ENCODE data around the gene FOXC1. TPM values are rescaled to one million over a fixed set of nuclear protein-coding genes. Genes with fewer than 3 reads are reported as not detected.

The FOXC1 gene
- total RNA-seq, 4 donors from 2014 or later: 0.92 to 3.9 (median 2.0) TPM

- Histone ChIP-seq H3K9me3 (no peaks in the 10 kb centered on the region), H3K27me3 (no peaks in the 10 kb centered on the region), H3K4me3 (no peak overlapping the region), H3K27ac (no peak overlapping the region), H3K36me3 (no peaks in the 10 kb centered on the region), H3K4me1 (peaks cover 5 to 6% of the 10 kb centered on the region in 2 donors)
- TF ChIP-seq, protein P1, sequence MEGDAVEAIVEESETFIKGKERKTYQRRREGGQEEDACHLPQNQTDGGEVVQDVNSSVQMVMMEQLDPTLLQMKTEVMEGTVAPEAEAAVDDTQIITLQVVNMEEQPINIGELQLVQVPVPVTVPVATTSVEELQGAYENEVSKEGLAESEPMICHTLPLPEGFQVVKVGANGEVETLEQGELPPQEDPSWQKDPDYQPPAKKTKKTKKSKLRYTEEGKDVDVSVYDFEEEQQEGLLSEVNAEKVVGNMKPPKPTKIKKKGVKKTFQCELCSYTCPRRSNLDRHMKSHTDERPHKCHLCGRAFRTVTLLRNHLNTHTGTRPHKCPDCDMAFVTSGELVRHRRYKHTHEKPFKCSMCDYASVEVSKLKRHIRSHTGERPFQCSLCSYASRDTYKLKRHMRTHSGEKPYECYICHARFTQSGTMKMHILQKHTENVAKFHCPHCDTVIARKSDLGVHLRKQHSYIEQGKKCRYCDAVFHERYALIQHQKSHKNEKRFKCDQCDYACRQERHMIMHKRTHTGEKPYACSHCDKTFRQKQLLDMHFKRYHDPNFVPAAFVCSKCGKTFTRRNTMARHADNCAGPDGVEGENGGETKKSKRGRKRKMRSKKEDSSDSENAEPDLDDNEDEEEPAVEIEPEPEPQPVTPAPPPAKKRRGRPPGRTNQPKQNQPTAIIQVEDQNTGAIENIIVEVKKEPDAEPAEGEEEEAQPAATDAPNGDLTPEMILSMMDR (IDR thresholded peaks at IDR 0.05 in 4 of 5, conservative IDR thresholded peaks at IDR 0.05 in 1 of 5): no peak
- no peak for TF ChIP-seq POLR2A (IDR thresholded peaks at IDR 0.05)
- in situ Hi-C loops (cut with MboI; ENCODE audit: low sequenced_read_pairs in 4 of 4) (loop anchor here in 2 of 4 donors (25.0 kb wide), 2 partner anchors 609 to 1159 kb away; no protein-coding TSS in a partner anchor), intact Hi-C loops (cut with DNase I; ENCODE audit: low total_unique reads) (no loop called here)
- DNase-seq: no peak
- ATAC-seq: no peak
These were observed 31.6 kb upstream of the FOXC1 start for GRCh38 chr6:1577896-1578745.

DNA sequence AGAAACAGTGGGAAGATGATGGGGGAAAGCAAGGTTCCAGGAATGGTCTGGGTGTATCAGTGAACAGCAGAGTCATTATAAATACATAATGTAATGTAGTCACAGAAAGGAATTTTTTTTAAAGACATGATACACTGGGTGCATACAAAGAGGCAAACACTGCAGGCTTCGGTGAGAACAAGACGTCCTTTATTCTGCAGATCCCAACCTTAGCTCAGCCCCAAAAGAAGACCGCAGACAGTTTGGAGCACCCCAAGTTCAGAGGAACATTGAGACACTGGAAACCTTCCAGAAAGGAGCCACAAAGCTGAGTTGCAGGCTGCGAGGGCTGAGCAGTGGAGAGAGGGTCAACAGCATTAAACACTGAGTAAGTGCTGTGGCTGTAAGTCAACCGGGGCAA is 30.6 kb upstream of the FOXC1 start:
- in situ Hi-C loops (cut with MboI; ENCODE audit: low sequenced_read_pairs in 4 of 4): loop anchor here in 2 of 4 donors (25.0 kb wide), 2 partner anchors 608 to 1158 kb away; no protein-coding TSS in a partner anchor

DNA sequence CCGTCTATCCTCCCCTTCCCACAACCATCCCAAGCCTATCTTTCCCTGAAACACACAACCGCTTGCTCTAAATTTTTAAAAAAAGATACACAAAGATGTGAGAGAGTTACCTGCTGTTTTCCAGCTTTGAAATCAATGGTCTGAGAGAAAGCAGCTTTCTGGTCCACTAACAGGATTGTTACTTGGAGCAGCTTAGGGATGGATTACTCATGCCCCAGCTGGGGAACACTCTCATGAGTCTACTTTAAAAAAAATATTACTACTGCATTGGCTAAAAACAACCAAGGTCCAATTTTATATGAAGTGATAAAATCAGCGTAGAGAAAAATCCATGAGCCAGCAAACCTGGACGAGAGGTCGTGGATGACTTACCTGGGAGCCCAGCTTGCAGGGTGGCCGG is 29.6 kb upstream of the FOXC1 start:
- no peaks in the 10 kb centered on the region for H3K27me3 ChIP-seq
- H3K9me3 ChIP-seq: no peaks in the 10 kb centered on the region
- no peaks in the 10 kb centered on the region for H3K36me3 ChIP-seq
- no peak for TF ChIP-seq POLR2A (IDR thresholded peaks at IDR 0.05)
- TF ChIP-seq, protein P1 (IDR thresholded peaks at IDR 0.05 in 4 of 5, conservative IDR thresholded peaks at IDR 0.05 in 1 of 5): no peak
- DNase-seq (no peak), ATAC-seq (no peak)
- intact Hi-C loops (cut with DNase I; ENCODE audit: low total_unique reads) (no loop called here), in situ Hi-C loops (cut with MboI; ENCODE audit: low sequenced_read_pairs in 4 of 4) (loop anchor here in 2 of 4 donors (10.0 to 25.0 kb wide), 3 partner anchors 607 to 1157 kb away; no protein-coding TSS in a partner anchor)
- no peak overlapping the region for H3K4me3 ChIP-seq
- H3K27ac ChIP-seq: no peak overlapping the region
- peaks cover 0 to 6% of the 10 kb centered on the region in 2 donors for H3K4me1 ChIP-seq

More for the DNA sequence above, 30.6 kb upstream of the FOXC1 start:
- ATAC-seq (no peak), DNase-seq (no peak)
- TF ChIP-seq, protein P1 (IDR thresholded peaks at IDR 0.05 in 4 of 5, conservative IDR thresholded peaks at IDR 0.05 in 1 of 5): no peak
- TF ChIP-seq POLR2A (IDR thresholded peaks at IDR 0.05): no peak
- no peak overlapping the region for H3K4me3 ChIP-seq
- H3K4me1 ChIP-seq: peaks cover 5 to 6% of the 10 kb centered on the region in 2 donors
- H3K27ac ChIP-seq: no peak overlapping the region
- no peaks in the 10 kb centered on the region for H3K9me3 ChIP-seq
- intact Hi-C loops (cut with DNase I; ENCODE audit: low total_unique reads): no loop called here
- no peaks in the 10 kb centered on the region for H3K36me3 ChIP-seq
- H3K27me3 ChIP-seq: no peaks in the 10 kb centered on the region

- ATAC-seq (no peak), DNase-seq (no peak)
- Histone ChIP-seq H3K4me3 (no peak overlapping the region), H3K27me3 (no peaks in the 10 kb centered on the region), H3K4me1 (peaks cover 0 to 6% of the 10 kb centered on the region in 2 donors), H3K27ac (no peak overlapping the region), H3K9me3 (no peaks in the 10 kb centered on the region), H3K36me3 (no peaks in the 10 kb centered on the region)
- intact Hi-C loops (cut with DNase I; ENCODE audit: low total_unique reads) (no loop called here), in situ Hi-C loops (cut with MboI; ENCODE audit: low sequenced_read_pairs in 4 of 4) (loop anchor here in 2 of 4 donors (10.0 to 25.0 kb wide), 3 partner anchors 607 to 1157 kb away; no protein-coding TSS in a partner anchor)
- TF ChIP-seq POLR2A (IDR thresholded peaks at IDR 0.05): no peak
- TF ChIP-seq, protein P1 (IDR thresholded peaks at IDR 0.05 in 4 of 5, conservative IDR thresholded peaks at IDR 0.05 in 1 of 5): no peak
These were observed 29.1 kb upstream of the FOXC1 start for GRCh38 chr6:1580585-1580984.
